ENCODE measurements around the gene DYSF. TPM values are rescaled to one million over a fixed set of nuclear protein-coding genes. Genes with fewer than 3 reads are reported as not detected.

Gene DYSF
- total RNA-seq, 4 donors from 2014 or later, result 4.2 to 12.0 (median 5.9) TPM

DNA sequence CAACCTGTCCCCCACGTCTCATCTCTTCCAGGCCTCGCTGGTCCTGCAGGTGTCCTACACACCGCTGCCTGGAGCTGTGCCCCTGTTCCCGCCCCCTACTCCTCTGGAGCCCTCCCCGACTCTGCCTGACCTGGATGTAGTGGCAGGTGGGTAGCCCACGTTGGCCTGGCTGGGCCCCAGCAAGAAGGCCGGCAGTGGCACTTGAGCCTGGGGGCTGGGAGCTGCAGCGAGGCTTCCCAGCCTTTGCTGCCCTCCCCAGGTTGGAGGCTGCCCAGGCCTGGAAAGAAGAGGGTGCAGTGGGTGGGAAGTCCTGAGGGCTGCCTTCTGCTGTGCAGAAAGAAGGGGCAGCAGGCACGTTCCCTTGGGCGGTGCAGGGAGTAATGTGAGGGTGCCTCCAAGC, 58.4 kb downstream of the DYSF start:
- Histone ChIP-seq H3K9me3 (no peaks in the 10 kb centered on the region), H3K27me3 (no peaks in the 10 kb centered on the region), H3K27ac (no peak overlapping the region), H3K36me3 (no peaks in the 10 kb centered on the region), H3K4me1 (no peaks in the 10 kb centered on the region), H3K4me3 (no peak overlapping the region)
- TF ChIP-seq POLR2A (IDR thresholded peaks at IDR 0.05), result no peak
- TF ChIP-seq EP300 (IDR thresholded peaks at IDR 0.05), result no peak
- DNase-seq (ENCODE audit: low spot score in 2 of 2), result no peak
- 65 to 66% methylated on average over 7 to 10 of the region's 10 CpGs for WGBS, 2 donors

- Histone ChIP-seq H3K4me3 (no peak overlapping the region), H3K9me3 (no peaks in the 10 kb centered on the region), H3K27me3 (no peaks in the 10 kb centered on the region), H3K36me3 (no peaks in the 10 kb centered on the region), H3K4me1 (no peaks in the 10 kb centered on the region), H3K27ac (no peak overlapping the region)
- TF ChIP-seq POLR2A (IDR thresholded peaks at IDR 0.05) (no peak), EP300 (IDR thresholded peaks at IDR 0.05) (no peak)
- TF ChIP-seq, protein P1, sequence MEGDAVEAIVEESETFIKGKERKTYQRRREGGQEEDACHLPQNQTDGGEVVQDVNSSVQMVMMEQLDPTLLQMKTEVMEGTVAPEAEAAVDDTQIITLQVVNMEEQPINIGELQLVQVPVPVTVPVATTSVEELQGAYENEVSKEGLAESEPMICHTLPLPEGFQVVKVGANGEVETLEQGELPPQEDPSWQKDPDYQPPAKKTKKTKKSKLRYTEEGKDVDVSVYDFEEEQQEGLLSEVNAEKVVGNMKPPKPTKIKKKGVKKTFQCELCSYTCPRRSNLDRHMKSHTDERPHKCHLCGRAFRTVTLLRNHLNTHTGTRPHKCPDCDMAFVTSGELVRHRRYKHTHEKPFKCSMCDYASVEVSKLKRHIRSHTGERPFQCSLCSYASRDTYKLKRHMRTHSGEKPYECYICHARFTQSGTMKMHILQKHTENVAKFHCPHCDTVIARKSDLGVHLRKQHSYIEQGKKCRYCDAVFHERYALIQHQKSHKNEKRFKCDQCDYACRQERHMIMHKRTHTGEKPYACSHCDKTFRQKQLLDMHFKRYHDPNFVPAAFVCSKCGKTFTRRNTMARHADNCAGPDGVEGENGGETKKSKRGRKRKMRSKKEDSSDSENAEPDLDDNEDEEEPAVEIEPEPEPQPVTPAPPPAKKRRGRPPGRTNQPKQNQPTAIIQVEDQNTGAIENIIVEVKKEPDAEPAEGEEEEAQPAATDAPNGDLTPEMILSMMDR (IDR thresholded peaks at IDR 0.05), result no peak
- WGBS, 2 donors, result 64 to 77% methylated on average over 4 of the region's 4 CpGs
- DNase-seq (ENCODE audit: low spot score in 2 of 2), result no peak
Measured at GRCh38 chr2:71512386-71512785, 59.0 kb downstream of the DYSF start.

- H3K4me1 ChIP-seq, result no peaks in the 10 kb centered on the region
- H3K27me3 ChIP-seq, result no peaks in the 10 kb centered on the region
- TF ChIP-seq POLR2A (IDR thresholded peaks at IDR 0.05), result no peak
- no peak for TF ChIP-seq EP300 (IDR thresholded peaks at IDR 0.05)
- TF ChIP-seq, protein P1 (IDR thresholded peaks at IDR 0.05), result no peak
- no peak for DNase-seq (ENCODE audit: low spot score in 2 of 2)
- H3K4me3 ChIP-seq, result no peak overlapping the region
- H3K36me3 ChIP-seq, result no peaks in the 10 kb centered on the region
- WGBS, 2 donors, result 70 to 74% methylated on average over 7 to 11 of the region's 11 CpGs
- no peak overlapping the region for H3K27ac ChIP-seq
- no peaks in the 10 kb centered on the region for H3K9me3 ChIP-seq
Measured at GRCh38 chr2:71513096-71513495, 59.7 kb downstream of the DYSF start.

- H3K9me3 ChIP-seq, result no peaks in the 10 kb centered on the region
- TF ChIP-seq, protein P1 (IDR thresholded peaks at IDR 0.05), result no peak
- H3K36me3 ChIP-seq, result no peaks in the 10 kb centered on the region
- WGBS, 2 donors, result 85 to 88% methylated on average over 11 of the region's 11 CpGs
- no peak overlapping the region for H3K4me3 ChIP-seq
- DNase-seq (ENCODE audit: low spot score in 2 of 2), result no peak
- H3K27me3 ChIP-seq, result no peaks in the 10 kb centered on the region
- H3K27ac ChIP-seq, result no peak overlapping the region
- no peaks in the 10 kb centered on the region for H3K4me1 ChIP-seq
Measured at GRCh38 chr2:71513721-71514120, 60.4 kb downstream of the DYSF start.

GRCh38 chr2:71516253-71516888, 63.0 kb downstream of the DYSF start:
- Histone ChIP-seq H3K9me3 (no peaks in the 10 kb centered on the region), H3K36me3 (no peaks in the 10 kb centered on the region), H3K27me3 (no peaks in the 10 kb centered on the region), H3K4me3 (no peak overlapping the region), H3K27ac (no peak overlapping the region), H3K4me1 (no peaks in the 10 kb centered on the region)
- 84 to 86% methylated on average over 16 of the region's 16 CpGs for WGBS, 2 donors
- TF ChIP-seq EP300 (IDR thresholded peaks at IDR 0.05) (no peak), POLR2A (IDR thresholded peaks at IDR 0.05) (no peak)
- TF ChIP-seq, protein P1 (IDR thresholded peaks at IDR 0.05), result no peak
- DNase-seq (ENCODE audit: low spot score in 2 of 2), result no peak

DNA sequence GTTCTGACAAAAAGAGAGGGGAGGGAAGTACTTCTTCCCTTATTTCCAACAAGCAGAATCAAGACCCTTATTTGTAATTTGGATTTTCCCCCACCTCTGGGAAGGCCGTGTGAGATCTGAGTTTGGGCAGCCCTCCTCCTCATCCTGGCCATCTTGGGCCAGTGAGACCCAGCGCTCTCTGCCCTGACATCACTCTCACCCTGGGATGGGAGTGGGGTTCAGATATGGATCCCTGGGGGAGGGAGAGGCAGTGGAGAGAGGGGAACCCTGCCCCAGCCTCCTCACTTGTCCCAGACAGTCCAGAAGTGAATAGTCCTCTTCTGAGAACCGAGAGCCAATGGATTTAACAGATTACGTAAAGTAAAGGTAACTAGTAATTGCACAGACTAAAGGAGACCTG, 64.5 kb downstream of the DYSF start:
- H3K4me1 ChIP-seq, result no peaks in the 10 kb centered on the region
- DNase-seq (ENCODE audit: low spot score in 2 of 2), result no peak
- H3K27ac ChIP-seq, result no peak overlapping the region
- TF ChIP-seq EP300 (IDR thresholded peaks at IDR 0.05), result no peak
- no peaks in the 10 kb centered on the region for H3K36me3 ChIP-seq
- no peaks in the 10 kb centered on the region for H3K27me3 ChIP-seq
- H3K4me3 ChIP-seq, result no peak overlapping the region
- 82 to 90% methylated on average over 4 of the region's 4 CpGs for WGBS, 2 donors
- no peaks in the 10 kb centered on the region for H3K9me3 ChIP-seq
